GM20000 (cell line): Measurements from ENCODE around the gene ARHGEF16.

ENCODE experiments used
- DNase-seq: peaks from one replicate; pipeline ENCODE4 v3.0.0; 2012; ENCODE audit warnings: low spot score
- CTCF ChIP-seq: IDR thresholded peaks from 2 replicates; pipeline ENCODE4 v1.5.1; 2012; ENCODE audit warnings: mild to moderate bottlenecking, control low read depth; ENCODE audit errors: extremely low read depth, missing control alignments

Gene ARHGEF16

DNA sequence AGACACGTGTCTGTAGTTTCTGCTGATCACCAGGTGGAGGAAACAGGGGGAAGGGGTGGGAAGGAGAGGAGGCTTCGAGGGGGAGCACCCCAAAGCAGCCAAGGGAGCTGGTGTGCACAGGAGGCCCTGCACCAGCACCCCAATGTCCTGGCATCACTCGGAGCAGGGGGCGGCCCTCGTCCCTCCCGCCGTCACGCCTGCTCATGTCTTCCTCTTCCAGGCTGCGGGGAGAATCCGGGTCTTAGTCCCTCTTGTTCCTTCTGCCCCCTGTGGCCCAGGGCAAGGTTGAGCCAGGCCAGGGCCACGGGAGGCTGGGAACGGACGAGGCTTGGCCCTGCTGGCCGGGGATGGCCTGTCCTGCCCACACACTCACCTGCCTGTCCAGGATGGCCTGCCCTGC lies 21.4 kb upstream of the ARHGEF16 start:
- DNase-seq = no peak
- TF ChIP-seq CTCF = no peak

DNA sequence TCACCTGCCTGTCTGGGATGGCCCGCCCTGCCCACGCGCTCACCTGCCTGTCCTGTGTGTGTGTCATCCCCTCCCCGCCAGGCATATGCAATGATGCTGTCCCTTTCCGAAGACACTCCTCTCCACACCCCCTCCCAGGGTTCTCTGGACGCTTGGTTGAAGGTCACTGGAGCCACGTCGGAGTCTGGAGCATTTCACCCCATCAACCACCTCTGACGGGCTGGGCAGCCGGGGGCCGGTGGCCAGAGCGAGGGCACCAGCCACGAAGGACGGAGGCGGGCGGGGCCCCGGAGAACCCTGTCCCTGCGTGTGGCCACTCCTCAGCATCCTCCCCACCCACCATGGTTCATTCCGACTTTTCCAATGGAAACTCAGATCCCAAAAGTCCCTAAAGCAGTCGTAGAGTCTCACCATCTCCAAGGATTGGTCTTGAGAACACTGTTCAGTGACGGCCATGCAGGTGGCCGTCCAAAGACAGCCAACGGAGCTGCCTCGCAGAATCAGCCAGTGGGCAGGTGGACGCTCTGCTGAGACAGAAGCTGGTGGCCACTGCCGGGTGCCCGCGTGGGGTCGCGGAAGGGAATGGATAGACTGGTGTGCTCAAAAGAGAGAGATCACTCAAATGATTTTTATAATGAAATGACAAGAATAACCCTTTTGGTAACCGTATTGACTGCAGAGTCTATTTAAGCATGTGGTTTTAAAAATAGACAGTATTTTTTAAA lies 20.7 kb upstream of the ARHGEF16 start:
- TF ChIP-seq CTCF = no peak
- no peak for DNase-seq

DNA sequence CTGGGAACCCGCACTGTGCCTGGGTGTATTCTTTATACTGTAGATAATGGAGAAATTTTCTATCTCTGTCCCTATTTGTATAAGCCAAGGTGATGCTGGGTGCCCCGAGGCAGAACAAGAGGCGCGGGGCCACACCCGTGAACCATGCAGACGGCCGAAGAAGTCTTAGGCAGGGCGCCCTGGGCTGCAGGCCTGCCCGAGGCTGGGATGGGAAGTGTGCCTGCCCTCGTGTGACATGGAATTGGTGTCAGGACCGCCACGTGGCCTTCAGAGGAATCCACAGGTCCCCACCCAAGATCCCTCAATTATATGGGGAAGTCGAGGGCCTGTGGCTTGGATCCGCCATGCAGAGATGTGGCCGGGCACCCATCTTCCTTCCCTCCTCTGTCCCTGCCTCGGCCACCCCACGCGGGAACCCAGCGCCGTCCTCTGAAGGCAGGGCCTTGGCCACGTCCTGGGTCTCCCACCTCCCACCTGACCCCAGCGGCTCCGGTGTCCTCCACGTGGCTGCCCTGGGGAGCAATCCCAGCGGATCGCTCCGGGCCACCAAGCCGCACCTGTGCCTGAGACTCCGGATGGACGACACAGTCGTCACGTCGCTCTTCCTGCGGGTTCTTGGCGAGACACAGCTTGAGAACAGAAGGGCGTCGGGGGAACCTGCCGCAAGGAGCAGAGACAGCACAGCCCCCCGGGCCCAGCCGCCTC lies 19.9 kb upstream of the ARHGEF16 start:
- no peak for DNase-seq

DNA sequence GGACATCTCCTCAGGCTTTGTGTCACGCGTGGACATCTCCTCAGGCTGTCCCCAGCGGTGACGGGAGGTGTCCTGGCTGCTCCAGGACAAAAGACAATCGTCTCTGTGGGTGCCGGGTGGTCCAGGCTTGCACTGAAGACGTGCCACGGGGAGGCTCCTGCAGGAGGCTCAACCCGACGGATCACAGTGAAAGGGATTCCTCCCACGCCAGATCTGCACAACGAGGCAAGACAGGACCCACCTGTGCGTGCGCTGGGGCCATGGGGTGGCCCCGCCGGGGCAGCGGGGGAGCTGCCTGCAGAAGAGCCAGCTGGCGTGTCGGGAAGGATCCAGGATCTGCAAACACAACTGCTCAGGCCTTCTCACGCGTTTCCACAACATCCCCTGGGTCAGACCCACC lies 18.8 kb upstream of the ARHGEF16 start:
- TF ChIP-seq CTCF = no peak

More for the DNA sequence above, 19.9 kb upstream of the ARHGEF16 start:
- TF ChIP-seq CTCF = no peak

DNA sequence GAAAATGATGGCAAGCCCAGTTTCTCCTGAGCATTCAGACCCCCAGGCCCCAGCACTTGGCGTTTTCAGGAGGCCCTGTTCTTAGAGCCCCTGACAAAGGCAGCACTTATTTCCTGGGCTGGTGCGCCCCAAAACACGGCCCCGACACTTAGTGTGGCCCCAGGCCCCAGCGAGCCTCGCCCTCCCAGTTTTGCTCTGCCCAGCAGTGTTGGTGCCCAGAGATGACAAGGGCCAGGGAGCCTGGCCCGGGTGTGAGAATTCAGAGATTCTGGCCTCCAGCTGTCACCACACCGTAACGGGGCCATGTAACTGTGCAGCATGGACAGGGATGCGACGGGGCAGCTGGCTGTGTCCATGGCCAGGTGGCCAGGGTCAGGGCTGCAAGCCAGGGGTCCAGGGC lies 18.0 kb upstream of the ARHGEF16 start:
- no peak for DNase-seq
- no peak for TF ChIP-seq CTCF

More for the DNA sequence above, 18.8 kb upstream of the ARHGEF16 start:
- DNase-seq = no peak

GRCh38 chr1:3436901-3437300 lies 17.6 kb upstream of the ARHGEF16 start:
- DNase-seq = no peak
- TF ChIP-seq CTCF = no peak

- no peak for TF ChIP-seq CTCF
- no peak for DNase-seq
These were observed 15.7 kb upstream of the ARHGEF16 start for GRCh38 chr1:3438661-3439180.
